Parathyroid adenoma (tissue), 2 donors: ENCODE data around the gene ZNF787.

Experiments
- H2AFZ ChIP-seq: fragments of 300-600 bp; sonication (generic); one replicate; pipeline ENCODE4 v1.7.0; 2017; ENCODE audit warnings: antibody characterized with exemption, mild to moderate bottlenecking
- H3K27ac ChIP-seq: fragments of 300-600 bp; sonication (generic); one replicate; pipeline ENCODE4 v1.7.0; 2017
- H3K27me3 ChIP-seq: fragments of 300-600 bp; sonication (generic); one replicate; pipeline ENCODE4 v1.7.0; 2017; ENCODE audit warnings: low read length; ENCODE audit not compliant: control insufficient read depth, insufficient read depth
- H3K36me3 ChIP-seq: fragments of 300-600 bp; sonication (generic); one replicate; pipeline ENCODE4 v1.7.0; 2017; ENCODE audit warnings: low read length; ENCODE audit not compliant: control insufficient read depth, insufficient read depth
- H3K4me1 ChIP-seq: fragments of 300-600 bp; sonication (generic); one replicate; pipeline ENCODE4 v1.7.0; 2017; ENCODE audit warnings: control low read depth
- H3K4me2 ChIP-seq: fragments of 300-600 bp; sonication (generic); one replicate; pipeline ENCODE4 v1.7.0; 2017; ENCODE audit warnings: low read length
- H3K4me3 ChIP-seq: fragments of 300-600 bp; sonication (generic); one replicate; pipeline ENCODE4 v1.7.0; 2017; ENCODE audit warnings: low read depth, low read length
- H3K79me2 ChIP-seq: fragments of 300-600 bp; sonication (generic); one replicate; pipeline ENCODE4 v1.7.0; 2017; ENCODE audit warnings: control low read depth
- H3K9ac ChIP-seq: fragments of 300-600 bp; sonication (generic); one replicate; pipeline ENCODE4 v1.7.0; 2017; ENCODE audit warnings: mild to moderate bottlenecking
- H3K9me3 ChIP-seq: fragments of 300-600 bp; sonication (generic); one replicate; pipeline ENCODE4 v1.7.0; 2017; ENCODE audit warnings: low read length; ENCODE audit not compliant: control insufficient read depth
- CTCF ChIP-seq: fragments of 300-600 bp; sonication (generic); IDR thresholded peaks from one replicate; pipeline ENCODE4 v1.7.0; 2017; ENCODE audit warnings: antibody characterized with exemption, mild to moderate bottlenecking
- donor health status: primary hyperparathyroidism.

ZNF787 gene

GRCh38 chr19:56125806-56126590, 4.9 kb upstream of the ZNF787 start:
- no peaks in the 10 kb centered on the region for H3K4me1 ChIP-seq
- TF ChIP-seq CTCF = no peak
- H3K9ac ChIP-seq = no peak overlapping the region
- H2AFZ ChIP-seq = no peak overlapping the region
- no peak overlapping the region for H3K4me3 ChIP-seq
- H3K4me2 ChIP-seq = no peak overlapping the region
- H3K9me3 ChIP-seq = no peaks in the 10 kb centered on the region
- H3K36me3 ChIP-seq = no peaks in the 10 kb centered on the region
- no peak overlapping the region for H3K27ac ChIP-seq
- H3K27me3 ChIP-seq = no peaks in the 10 kb centered on the region
- no peaks in the 10 kb centered on the region for H3K79me2 ChIP-seq

GRCh38 chr19:56124578-56124977, 3.5 kb upstream of the ZNF787 start:
- Histone ChIP-seq H3K4me1 (peaks cover 4% of the 10 kb centered on the region), H3K4me2 (no peak overlapping the region), H3K36me3 (no peaks in the 10 kb centered on the region), H3K9ac (no peak overlapping the region), H3K27ac (no peak overlapping the region), H3K4me3 (no peak overlapping the region), H2AFZ (no peak overlapping the region), H3K27me3 (no peaks in the 10 kb centered on the region), H3K9me3 (no peaks in the 10 kb centered on the region), H3K79me2 (peaks cover under 1% of the 10 kb centered on the region)
- TF ChIP-seq CTCF = no peak

- Histone ChIP-seq H3K4me1 (peaks cover 10% of the 10 kb centered on the region), H3K27ac (no peak overlapping the region)
- no peak for TF ChIP-seq CTCF
Observed at GRCh38 chr19:56123266-56123891, 2.3 kb upstream of the ZNF787 start.

GRCh38 chr19:56120371-56121179, 520 bp downstream of the ZNF787 start:
- no peak for TF ChIP-seq CTCF
- H3K9me3 ChIP-seq = no peaks in the 10 kb centered on the region
- H3K36me3 ChIP-seq = no peaks in the 10 kb centered on the region
- peak overlapping the region; percentile 92 for H2AFZ ChIP-seq
- H3K4me3 ChIP-seq = peak overlapping the region; percentile 84
- peak overlapping the region; percentile 81 for H3K4me2 ChIP-seq
- H3K27ac ChIP-seq = peak overlapping the region; percentile 91
- H3K79me2 ChIP-seq = peaks cover 39% of the 10 kb centered on the region
- no peaks in the 10 kb centered on the region for H3K27me3 ChIP-seq
- peak overlapping the region; percentile 69 for H3K9ac ChIP-seq
- peaks cover 10% of the 10 kb centered on the region for H3K4me1 ChIP-seq

More at GRCh38 chr19:56123266-56123891, 2.3 kb upstream of the ZNF787 start:
- Histone ChIP-seq H3K9me3 (no peaks in the 10 kb centered on the region), H3K27me3 (no peaks in the 10 kb centered on the region), H3K4me2 (no peak overlapping the region), H3K9ac (no peak overlapping the region), H3K36me3 (no peaks in the 10 kb centered on the region), H2AFZ (peak overlapping the region; percentile 59), H3K79me2 (peaks cover 13% of the 10 kb centered on the region), H3K4me3 (no peak overlapping the region)
